HG02938 (cell line): ENCODE measurements around the gene IRS1.
A peak's percentile ranks its signal among the peaks of the same experiment; 100 is the strongest.

ENCODE experiments used
- ATAC-seq: cut with Tn5 transposase; IDR thresholded peaks from one replicate; pipeline ENCODE4 v1.9.1; 2021; ENCODE audit warnings: mild to moderate bottlenecking, moderate library complexity; ENCODE audit not compliant: unreplicated experiment

IRS1 gene

GRCh38 chr2:226792155-226792881 is 7.3 kb downstream of the IRS1 start:
- no peak for ATAC-seq

DNA sequence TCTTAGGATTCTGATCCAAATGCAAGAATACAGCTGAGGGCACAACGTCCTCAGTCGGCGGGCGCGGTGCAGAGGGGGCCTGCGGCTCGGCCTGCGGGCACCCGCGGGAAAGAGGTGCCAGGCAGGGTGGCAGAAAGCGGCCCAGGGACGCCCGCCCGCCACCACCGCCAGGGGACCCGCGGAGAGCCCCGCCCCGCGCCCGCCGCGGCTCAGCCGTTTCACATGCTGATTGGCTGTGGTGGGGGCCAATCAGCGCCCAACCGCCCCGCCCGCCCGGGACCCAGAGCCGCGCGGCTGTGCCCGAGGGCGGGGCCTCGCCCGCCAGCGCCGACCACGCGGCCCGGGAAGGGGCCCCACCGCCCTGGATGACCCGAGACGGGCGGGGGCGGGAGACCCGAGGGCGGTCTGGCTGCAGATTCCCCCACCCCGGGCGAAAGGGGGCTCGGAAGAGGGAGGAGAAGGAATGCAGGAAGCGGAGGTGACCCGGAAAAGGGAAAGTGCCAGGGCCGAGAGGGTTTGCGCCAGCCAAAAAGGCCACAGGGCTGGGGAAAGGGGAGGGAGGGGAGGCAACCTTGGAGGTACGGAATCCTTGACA is 8.0 kb downstream of the IRS1 start:
- ATAC-seq: peak; percentile 94

- ATAC-seq: peak; percentile 81
Observed at GRCh38 chr2:226791056-226791486, 8.5 kb downstream of the IRS1 start.

DNA sequence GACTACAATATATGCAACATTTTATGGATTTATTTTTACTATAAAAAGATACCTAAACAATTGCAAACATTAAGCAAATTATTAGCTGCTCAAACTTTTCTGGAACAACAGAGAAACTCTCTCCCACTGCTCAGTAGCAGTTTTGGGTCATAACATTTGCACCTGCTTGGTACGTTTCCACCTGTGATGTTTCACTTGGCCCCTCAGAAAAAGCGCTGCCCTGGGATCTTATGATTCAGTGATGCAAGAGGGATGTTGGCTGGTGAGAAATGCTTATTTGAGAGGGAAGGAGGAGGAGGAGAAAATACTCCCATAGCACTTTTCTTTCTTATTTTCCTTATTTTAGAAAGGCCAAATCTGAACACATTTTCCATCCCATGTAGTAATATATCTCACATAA is 9.2 kb downstream of the IRS1 start:
- no peak for ATAC-seq

DNA sequence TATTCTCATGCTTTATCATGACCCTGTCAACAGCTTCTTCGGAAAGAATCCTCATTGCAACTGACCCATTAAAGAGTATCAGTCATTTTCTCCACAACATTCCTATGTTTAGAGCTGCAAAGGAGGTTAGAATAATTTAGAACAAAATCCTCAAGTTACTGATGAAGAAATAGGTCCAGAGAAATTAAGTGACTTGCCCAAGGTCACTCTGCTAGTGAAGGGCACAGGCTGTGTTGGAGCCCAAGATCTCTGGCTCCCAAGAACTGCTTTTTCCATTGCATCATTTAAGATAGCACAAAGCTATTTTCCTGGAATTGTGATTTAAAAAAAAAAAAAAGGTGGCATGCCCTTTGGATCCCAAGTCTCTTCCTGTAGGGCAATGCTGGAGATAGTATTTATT is 9.6 kb downstream of the IRS1 start:
- no peak for ATAC-seq

- no peak for ATAC-seq
Observed at GRCh38 chr2:226788881-226789490, 10.6 kb downstream of the IRS1 start.

GRCh38 chr2:226788064-226788463 is 11.6 kb downstream of the IRS1 start:
- no peak for ATAC-seq

- no peak for ATAC-seq
Observed at GRCh38 chr2:226783885-226784284, 15.7 kb downstream of the IRS1 start.

GRCh38 chr2:226782092-226782713 is 17.4 kb downstream of the IRS1 start:
- no peak for ATAC-seq

DNA sequence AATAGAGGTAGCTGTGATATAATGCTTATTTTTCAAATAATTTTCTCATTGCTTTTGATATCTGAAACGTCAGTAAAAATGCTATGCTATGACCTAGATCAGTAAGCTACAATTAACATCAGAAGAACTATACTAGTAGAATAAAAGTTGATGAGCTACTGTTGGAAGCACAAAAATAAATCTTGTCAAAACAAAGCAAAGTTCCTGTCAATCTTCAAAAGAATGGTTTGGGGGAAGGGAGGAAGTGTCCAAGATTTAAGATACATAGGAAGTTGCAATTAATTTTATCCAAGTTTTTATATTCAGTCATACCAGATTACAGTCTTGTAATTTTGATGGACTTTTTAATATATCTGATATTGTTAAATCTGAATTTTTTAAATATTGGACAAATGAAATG is 19.2 kb downstream of the IRS1 start:
- ATAC-seq: no peak

GRCh38 chr2:226777611-226778010 is 22.0 kb downstream of the IRS1 start:
- no peak for ATAC-seq

GRCh38 chr2:226776104-226776503 is 23.5 kb downstream of the IRS1 start:
- ATAC-seq: no peak

- ATAC-seq: no peak
Observed at GRCh38 chr2:226775032-226775509, 24.5 kb downstream of the IRS1 start.

- ATAC-seq: peak; percentile 10
Observed at GRCh38 chr2:226773291-226773690, 26.3 kb downstream of the IRS1 start.

DNA sequence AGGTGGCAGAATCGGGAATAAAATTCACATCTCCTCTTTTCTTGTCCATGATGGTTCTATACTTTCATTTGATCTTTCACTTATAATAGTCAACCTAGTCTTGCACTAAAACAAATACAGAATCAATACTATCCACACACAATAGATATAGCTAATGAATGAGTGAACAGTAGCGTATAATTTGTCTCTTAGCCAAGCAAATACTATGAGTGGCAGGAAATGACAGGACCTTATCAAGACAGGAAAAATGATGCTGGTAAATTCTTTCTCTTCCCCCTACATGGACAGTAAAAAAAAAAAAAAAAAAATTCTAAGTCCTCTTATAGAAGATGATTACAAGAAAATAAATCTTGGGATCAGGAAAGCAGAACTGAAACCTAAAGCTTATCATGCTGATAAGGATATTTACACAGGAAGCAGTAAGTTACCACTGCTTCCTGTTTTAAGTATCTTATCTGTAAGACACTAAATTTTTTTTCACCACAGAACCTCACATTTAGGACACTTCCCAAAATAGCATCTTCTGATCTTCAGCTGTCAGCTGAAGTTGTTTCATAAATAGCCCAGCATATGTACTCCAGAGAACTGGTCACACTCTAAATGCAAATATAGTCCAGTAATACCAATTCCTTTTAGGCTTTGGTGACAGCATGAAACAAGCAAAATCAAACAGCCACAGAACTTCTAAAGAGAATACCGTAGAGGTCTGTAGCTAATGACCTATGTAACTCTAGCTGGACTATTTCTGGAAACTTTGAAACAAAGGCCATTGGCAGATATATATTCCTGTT is 27.0 kb downstream of the IRS1 start:
- peak; percentile 98 for ATAC-seq

DNA sequence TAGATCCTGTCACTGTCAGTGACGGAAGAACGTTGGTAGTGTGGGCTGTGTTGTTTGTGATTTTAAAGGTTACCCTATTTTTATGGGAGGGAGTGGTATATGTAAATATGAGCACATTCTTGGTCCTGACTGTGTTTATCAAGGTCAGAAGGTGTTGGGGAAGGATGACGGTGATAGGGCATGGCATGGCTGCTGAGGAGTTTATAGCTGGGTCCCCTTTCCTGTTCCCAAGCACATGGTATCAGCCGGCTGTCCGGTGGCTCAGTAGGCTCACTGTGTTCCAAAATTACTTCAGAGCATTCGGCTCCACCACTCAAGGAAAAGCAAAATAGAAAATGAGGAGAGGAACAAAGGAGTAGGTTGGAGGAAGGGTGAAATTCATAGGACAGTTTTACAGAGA is 28.6 kb downstream of the IRS1 start:
- ATAC-seq: no peak

DNA sequence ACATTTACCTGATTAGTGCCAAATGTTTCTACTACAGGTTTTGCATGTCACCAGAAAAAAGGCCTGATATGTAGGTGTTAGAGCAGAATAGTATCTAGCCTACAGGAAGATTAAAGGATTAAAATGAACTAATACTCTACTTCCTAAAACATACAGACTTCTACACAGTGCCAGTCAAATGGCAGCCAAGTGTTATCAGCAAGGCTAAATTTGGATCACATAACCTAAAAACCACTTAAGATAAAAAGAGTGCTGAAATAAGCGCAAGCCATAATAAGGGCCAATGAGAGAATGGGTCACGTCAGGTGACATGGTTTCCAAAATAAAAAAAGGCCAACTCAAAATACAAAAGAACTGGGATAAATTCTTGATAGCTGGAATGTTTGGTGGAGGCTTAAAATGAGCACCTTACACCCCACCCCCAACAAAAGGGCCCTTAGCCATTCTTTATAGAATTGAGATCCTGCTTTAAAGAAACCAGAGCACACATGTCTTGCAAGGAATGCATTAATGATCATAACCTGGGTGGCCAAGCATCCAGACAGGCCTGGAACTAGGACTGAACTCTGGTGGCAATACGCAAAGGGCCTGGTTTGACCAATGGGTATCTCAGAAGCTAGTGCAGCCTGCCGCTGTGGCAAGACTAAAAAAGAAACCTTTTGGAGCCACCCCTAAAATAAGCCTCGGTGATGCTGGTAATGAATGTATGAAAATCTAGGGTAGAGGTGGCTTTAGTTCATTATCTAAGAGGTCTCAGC is 32.4 kb downstream of the IRS1 start:
- ATAC-seq: no peak

DNA sequence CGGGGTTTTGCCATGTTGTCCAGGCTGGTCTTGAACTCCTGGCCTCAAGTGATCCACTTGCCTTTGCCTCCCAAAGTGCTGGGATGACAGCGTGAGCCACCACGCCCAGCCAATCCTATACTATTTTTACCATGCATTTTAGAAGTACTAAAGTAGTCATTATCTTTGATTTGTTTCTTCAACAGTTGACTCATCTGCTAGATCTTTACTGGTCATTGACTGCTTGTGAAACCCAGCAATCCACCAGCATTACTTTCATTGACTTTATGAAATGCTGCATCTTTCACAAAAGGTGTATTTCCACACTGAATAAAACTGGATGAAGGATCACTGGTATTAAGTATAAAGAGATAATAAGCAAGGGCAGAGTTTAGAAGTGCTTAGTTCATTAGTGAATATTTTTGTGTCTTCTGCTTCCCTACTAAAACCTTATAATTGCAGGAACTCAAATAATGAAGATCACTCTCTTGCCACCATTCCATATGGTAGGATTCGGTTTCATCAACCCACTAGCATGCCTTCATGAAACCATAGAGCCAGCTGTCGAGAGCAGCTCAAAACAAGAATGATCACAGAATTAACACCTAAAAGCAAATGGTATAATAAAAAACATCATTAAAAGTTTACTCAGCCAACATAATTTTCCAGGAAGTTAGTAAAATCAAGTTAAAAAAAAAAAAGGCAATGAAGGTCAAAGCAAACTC is 33.1 kb downstream of the IRS1 start:
- no peak for ATAC-seq

GRCh38 chr2:226763320-226763719 is 36.3 kb downstream of the IRS1 start:
- no peak for ATAC-seq

DNA sequence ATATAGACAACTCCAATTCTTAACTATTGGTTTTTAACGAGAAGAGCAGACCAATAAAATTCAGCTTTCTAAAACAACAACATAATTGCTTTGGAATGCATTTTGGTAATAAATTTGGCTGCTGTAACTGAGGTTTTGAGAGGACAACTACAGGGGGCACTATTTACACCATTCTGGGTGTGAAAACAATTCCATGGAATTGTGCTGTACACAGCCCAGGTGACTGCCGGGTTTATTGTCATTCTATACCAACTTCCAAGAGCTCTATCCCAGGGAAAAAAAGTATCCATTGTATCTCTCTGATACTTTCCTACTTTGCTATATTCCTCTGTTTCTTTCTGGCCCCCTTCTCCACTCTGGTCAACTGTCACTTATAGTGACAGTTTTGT is 38.4 kb downstream of the IRS1 start:
- ATAC-seq: no peak
